WTC11 (cell line): Measurements from ENCODE around the gene KIAA1210. TPM values are rescaled to one million over a fixed set of nuclear protein-coding genes. Genes with fewer than 3 reads are reported as not detected.

Experiments
- ATAC-seq: fragments of 200-7000 bp; cut with Tn5 transposase; 2 replicates; pipeline ENCODE4 v1.10.0; 2021; ENCODE audit warnings: mild to moderate bottlenecking, moderate library complexity
- CTCF ChIA-PET: fragments of 300-600 bp; sonication (Branson Sonifier 250); formaldehyde crosslinking; loops from one replicate; lab custom pipeline; 2021; ENCODE audit warnings: antibody characterized with exemption; lab: Charles Lee
- POLR2A ChIA-PET: fragments of 350-600 bp; sonication (Branson Sonifier 250); formaldehyde crosslinking; loops from one replicate; lab custom pipeline; 2021; ENCODE audit warnings: antibody characterized with exemption; lab: Charles Lee
- DNase-seq: peaks from one replicate; pipeline ENCODE4 v3.0.0; 2021; ENCODE audit warnings: low spot score
- H3K27ac Mint-ChIP-seq: 2 replicates; pipeline ENCODE4 v1.8.0; 2021; ENCODE audit warnings: mixed read lengths
- H3K27me3 Mint-ChIP-seq: 2 replicates; pipeline ENCODE4 v1.8.0; 2021; ENCODE audit warnings: low read depth, mild to moderate bottlenecking, moderate library complexity, mixed read lengths
- H3K36me3 Mint-ChIP-seq: 2 replicates; pipeline ENCODE4 v1.8.0; 2021; ENCODE audit warnings: mixed read lengths
- H3K4me1 Mint-ChIP-seq: 2 replicates; pipeline ENCODE4 v1.8.0; 2022; ENCODE audit warnings: mixed read lengths
- H3K4me3 Mint-ChIP-seq: 2 replicates; pipeline ENCODE4 v1.8.0; 2021; ENCODE audit warnings: mild to moderate bottlenecking, moderate library complexity, mixed read lengths
- H3K9me3 Mint-ChIP-seq: 2 replicates; pipeline ENCODE4 v1.8.0; 2021; ENCODE audit warnings: mixed read lengths
- AR ChIP-seq: fragments of 250-450 bp; sonication (Bioruptor Pico); IDR thresholded peaks from 2 replicates; pipeline ENCODE4 v1.9.0; 2021; ENCODE audit warnings: mild to moderate bottlenecking
- CBFB ChIP-seq: sonication (generic); formaldehyde crosslinking; IDR thresholded peaks from 2 replicates; pipeline ENCODE4 v1.8.1; 2022; ENCODE audit warnings: mild to moderate bottlenecking, low read depth, missing genetic modification reagents
- CTCF ChIP-seq: fragments of 200-600 bp; IDR thresholded peaks from 2 replicates; pipeline ENCODE4 v1.8.0; 2022; ENCODE audit warnings: antibody characterized with exemption
- E2F4 ChIP-seq: sonication (generic); formaldehyde crosslinking; IDR thresholded peaks from 2 replicates; pipeline ENCODE4 v1.8.1; 2022; ENCODE audit warnings: low read depth, mild to moderate bottlenecking, moderate library complexity, missing genetic modification reagents, borderline replicate concordance
- FOXJ3 ChIP-seq: sonication (generic); formaldehyde crosslinking; IDR thresholded peaks from 2 replicates; pipeline ENCODE4 v1.9.0; 2021; ENCODE audit warnings: missing genetic modification reagents, mild to moderate bottlenecking, borderline replicate concordance
- GRHL2 ChIP-seq: fragments of 250-450 bp; sonication (Bioruptor Pico); IDR thresholded peaks from 2 replicates; pipeline ENCODE4 v1.8.0; 2022; ENCODE audit warnings: mild to moderate bottlenecking, moderate library complexity; ENCODE audit not compliant: insufficient replicate concordance, severe bottlenecking
- IRF2 ChIP-seq: sonication (generic); formaldehyde crosslinking; IDR thresholded peaks from 2 replicates; pipeline ENCODE4 v1.8.0; 2022; ENCODE audit warnings: low read depth, missing genetic modification reagents, borderline replicate concordance
- JUN ChIP-seq: sonication (generic); formaldehyde crosslinking; IDR thresholded peaks from 2 replicates; pipeline ENCODE4 v1.8.0; 2023; ENCODE audit warnings: mild to moderate bottlenecking, missing genetic modification reagents
- NFE2L1 ChIP-seq: sonication (generic); formaldehyde crosslinking; IDR thresholded peaks from 2 replicates; pipeline ENCODE4 v1.8.1; 2023; ENCODE audit warnings: missing genetic modification reagents
- SOX15 ChIP-seq: fragments of 250-450 bp; sonication (Bioruptor Pico); IDR thresholded peaks from 2 replicates; pipeline ENCODE4 v1.9.0; 2021; ENCODE audit warnings: mild to moderate bottlenecking
- TCF7 ChIP-seq: sonication (generic); formaldehyde crosslinking; IDR thresholded peaks from 2 replicates; pipeline ENCODE4 v1.8.0; 2022; ENCODE audit warnings: mild to moderate bottlenecking, low read depth, missing genetic modification reagents, moderate library complexity
- ZNF317 ChIP-seq: sonication (generic); formaldehyde crosslinking; IDR thresholded peaks from 2 replicates; pipeline ENCODE4 v1.8.1; 2023; ENCODE audit warnings: low read depth, mild to moderate bottlenecking, moderate library complexity, missing genetic modification reagents, borderline replicate concordance
- total RNA-seq: library from RNA; stranded (reverse); gene quantifications from 3 replicates; pipeline ENCODE4 v1.2.3, GENCODE V29; 2021
- TF ChIP-seq, protein P1 (sequence below): sonication (generic); formaldehyde crosslinking; IDR thresholded peaks from 2 replicates; pipeline ENCODE4 v1.8.1; 2023; ENCODE audit warnings: mild to moderate bottlenecking, moderate library complexity, missing genetic modification reagents
- TF ChIP-seq, protein P2 (sequence below): sonication (generic); formaldehyde crosslinking; IDR thresholded peaks from 2 replicates; pipeline ENCODE4 v1.8.1; 2023; ENCODE audit warnings: mild to moderate bottlenecking, missing genetic modification reagents, moderate library complexity
- TF ChIP-seq, protein P3 (sequence below): sonication (generic); formaldehyde crosslinking; IDR thresholded peaks from 2 replicates; pipeline ENCODE4 v1.8.0; 2023; ENCODE audit warnings: missing genetic modification reagents, mild to moderate bottlenecking, borderline replicate concordance

The KIAA1210 gene
- total RNA-seq, 1 experiment from 2014 or later = not detected

DNA sequence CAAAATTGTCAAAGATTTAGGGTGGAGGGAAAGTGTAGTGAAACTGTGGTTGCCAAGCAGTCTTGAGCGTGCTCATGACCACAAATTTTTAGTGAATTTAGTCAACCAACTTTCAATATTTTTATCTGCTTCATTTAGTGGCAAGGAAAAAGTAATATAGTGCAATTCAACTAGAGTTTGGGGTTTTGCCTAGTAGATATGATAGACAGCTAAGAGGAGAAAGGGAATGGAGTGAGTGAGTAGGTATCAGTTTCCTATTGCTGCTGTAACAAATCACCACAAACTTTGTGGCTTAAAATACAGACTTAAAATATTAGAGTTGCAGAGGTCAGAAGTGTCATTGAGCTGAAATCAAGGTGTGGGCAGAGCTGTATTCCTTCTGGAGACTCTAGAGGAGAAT lies 58.5 kb downstream of the KIAA1210 start (continued):
- TF ChIP-seq JUN (no peak), E2F4 (no peak)

- ChIA-PET CTCF (interaction anchor here (0.6 to 2.1 kb wide), 13 partner anchors 9 to 244 kb away, joined by 3 to 12 read pairs (median 4); partner anchors contain the start of gene LONRF3), POLR2A (no interaction called here)
- no peak overlapping the region for H3K4me3 Mint-ChIP-seq
- H3K27me3 Mint-ChIP-seq = peaks cover 4% of the 10 kb centered on the region; the same call in 1 of the 2 replicates
- H3K36me3 Mint-ChIP-seq = no peaks in the 10 kb centered on the region
- H3K9me3 Mint-ChIP-seq = no peaks in the 10 kb centered on the region
- DNase-seq (peak; percentile 50), ATAC-seq (peak; percentile 83)
- no peak overlapping the region for H3K27ac Mint-ChIP-seq
- peak; percentile 18; the same call in 1 of the 2 replicates for TF ChIP-seq CTCF
- no peak for TF ChIP-seq SOX15 (CRISPR knock-in tag)
- TF ChIP-seq TCF7 = no peak
- TF ChIP-seq GRHL2 = no peak
- no peak for TF ChIP-seq FOXJ3 (CRISPR knock-in tag)
- TF ChIP-seq NFE2L1 (CRISPR knock-in tag) = no peak
- TF ChIP-seq IRF2 (CRISPR knock-in tag) = no peak
- peaks cover 6% of the 10 kb centered on the region for H3K4me1 Mint-ChIP-seq
Observed at GRCh38 chrX:119067023-119067739, 60.4 kb downstream of the KIAA1210 start.

DNA sequence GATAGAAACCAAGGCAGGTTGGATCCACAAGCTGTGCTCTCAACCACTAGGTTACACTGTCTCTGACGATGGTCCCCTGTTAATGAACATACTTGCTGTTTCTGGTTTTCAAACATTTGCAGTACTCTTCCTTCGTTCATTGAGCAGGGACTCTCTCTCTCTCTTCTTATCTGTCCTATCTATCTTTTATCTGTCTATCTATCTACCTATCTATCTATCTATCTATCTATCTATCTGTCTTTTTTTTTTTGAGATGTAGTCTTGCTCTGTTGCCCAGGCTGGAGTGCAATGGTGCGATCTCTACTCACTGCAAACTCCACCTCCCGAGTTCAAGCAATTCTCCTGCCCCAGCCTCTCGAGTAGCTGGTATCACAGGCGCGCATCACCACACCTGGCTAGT lies 64.2 kb downstream of the KIAA1210 start:
- no peaks in the 10 kb centered on the region for H3K36me3 Mint-ChIP-seq
- no peaks in the 10 kb centered on the region for H3K9me3 Mint-ChIP-seq
- no peaks in the 10 kb centered on the region for H3K27me3 Mint-ChIP-seq
- ChIA-PET CTCF (no interaction called here), POLR2A (no interaction called here)
- no peak overlapping the region for H3K4me3 Mint-ChIP-seq
- H3K27ac Mint-ChIP-seq = no peak overlapping the region
- TF ChIP-seq, protein P1, sequence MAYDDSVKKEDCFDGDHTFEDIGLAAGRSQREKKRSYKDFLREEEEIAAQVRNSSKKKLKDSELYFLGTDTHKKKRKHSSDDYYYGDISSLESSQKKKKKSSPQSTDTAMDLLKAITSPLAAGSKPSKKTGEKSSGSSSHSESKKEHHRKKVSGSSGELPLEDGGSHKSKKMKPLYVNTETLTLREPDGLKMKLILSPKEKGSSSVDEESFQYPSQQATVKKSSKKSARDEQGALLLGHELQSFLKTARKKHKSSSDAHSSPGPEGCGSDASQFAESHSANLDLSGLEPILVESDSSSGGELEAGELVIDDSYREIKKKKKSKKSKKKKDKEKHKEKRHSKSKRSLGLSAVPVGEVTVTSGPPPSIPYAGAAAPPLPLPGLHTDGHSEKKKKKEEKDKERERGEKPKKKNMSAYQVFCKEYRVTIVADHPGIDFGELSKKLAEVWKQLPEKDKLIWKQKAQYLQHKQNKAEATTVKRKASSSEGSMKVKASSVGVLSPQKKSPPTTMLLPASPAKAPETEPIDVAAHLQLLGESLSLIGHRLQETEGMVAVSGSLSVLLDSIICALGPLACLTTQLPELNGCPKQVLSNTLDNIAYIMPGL (CRISPR knock-in tag) = no peak
- TF ChIP-seq ZNF317 (CRISPR knock-in tag) (no peak), FOXJ3 (CRISPR knock-in tag) (no peak), CBFB (CRISPR knock-in tag) (no peak), AR (CRISPR knock-in tag) (no peak)
- TF ChIP-seq, protein P2, sequence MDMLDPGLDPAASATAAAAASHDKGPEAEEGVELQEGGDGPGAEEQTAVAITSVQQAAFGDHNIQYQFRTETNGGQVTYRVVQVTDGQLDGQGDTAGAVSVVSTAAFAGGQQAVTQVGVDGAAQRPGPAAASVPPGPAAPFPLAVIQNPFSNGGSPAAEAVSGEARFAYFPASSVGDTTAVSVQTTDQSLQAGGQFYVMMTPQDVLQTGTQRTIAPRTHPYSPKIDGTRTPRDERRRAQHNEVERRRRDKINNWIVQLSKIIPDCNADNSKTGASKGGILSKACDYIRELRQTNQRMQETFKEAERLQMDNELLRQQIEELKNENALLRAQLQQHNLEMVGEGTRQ (CRISPR knock-in tag) = no peak
- TF ChIP-seq, protein P3, sequence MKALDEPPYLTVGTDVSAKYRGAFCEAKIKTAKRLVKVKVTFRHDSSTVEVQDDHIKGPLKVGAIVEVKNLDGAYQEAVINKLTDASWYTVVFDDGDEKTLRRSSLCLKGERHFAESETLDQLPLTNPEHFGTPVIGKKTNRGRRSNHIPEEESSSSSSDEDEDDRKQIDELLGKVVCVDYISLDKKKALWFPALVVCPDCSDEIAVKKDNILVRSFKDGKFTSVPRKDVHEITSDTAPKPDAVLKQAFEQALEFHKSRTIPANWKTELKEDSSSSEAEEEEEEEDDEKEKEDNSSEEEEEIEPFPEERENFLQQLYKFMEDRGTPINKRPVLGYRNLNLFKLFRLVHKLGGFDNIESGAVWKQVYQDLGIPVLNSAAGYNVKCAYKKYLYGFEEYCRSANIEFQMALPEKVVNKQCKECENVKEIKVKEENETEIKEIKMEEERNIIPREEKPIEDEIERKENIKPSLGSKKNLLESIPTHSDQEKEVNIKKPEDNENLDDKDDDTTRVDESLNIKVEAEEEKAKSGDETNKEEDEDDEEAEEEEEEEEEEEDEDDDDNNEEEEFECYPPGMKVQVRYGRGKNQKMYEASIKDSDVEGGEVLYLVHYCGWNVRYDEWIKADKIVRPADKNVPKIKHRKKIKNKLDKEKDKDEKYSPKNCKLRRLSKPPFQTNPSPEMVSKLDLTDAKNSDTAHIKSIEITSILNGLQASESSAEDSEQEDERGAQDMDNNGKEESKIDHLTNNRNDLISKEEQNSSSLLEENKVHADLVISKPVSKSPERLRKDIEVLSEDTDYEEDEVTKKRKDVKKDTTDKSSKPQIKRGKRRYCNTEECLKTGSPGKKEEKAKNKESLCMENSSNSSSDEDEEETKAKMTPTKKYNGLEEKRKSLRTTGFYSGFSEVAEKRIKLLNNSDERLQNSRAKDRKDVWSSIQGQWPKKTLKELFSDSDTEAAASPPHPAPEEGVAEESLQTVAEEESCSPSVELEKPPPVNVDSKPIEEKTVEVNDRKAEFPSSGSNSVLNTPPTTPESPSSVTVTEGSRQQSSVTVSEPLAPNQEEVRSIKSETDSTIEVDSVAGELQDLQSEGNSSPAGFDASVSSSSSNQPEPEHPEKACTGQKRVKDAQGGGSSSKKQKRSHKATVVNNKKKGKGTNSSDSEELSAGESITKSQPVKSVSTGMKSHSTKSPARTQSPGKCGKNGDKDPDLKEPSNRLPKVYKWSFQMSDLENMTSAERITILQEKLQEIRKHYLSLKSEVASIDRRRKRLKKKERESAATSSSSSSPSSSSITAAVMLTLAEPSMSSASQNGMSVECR (CRISPR knock-in tag) = no peak
- DNase-seq = no peak
- ATAC-seq = no peak
- H3K4me1 Mint-ChIP-seq = peaks cover 6% of the 10 kb centered on the region
